ENCODE measurements around the gene SAXO1. TPM values are rescaled to one million over a fixed set of nuclear protein-coding genes. Genes with fewer than 3 reads are reported as not detected.
A peak's percentile ranks its signal among the peaks of the same experiment; 100 is the strongest.

The SAXO1 gene
- total RNA-seq, 1 donor from 2014 or later, result not detected

Small RNAs within 50 kb of the gene (small RNA-seq; reads per million reads assigned to genes)
- gene RNU6-264P (not detected), gene SCARNA8 (8.7 reads per million, percentile 92 among the genes with 10 or more reads in this experiment)

Other genes starting within 250 kb of the SAXO1 start
- 56.1 TPM for gene RRAGA, start 16.2 kb upstream of the SAXO1 start, total RNA-seq
- gene HAUS6, start 69.7 kb upstream of the SAXO1 start, total RNA-seq, result 32.8 TPM
- gene PLIN2, start 94.3 kb upstream of the SAXO1 start, total RNA-seq, result 17.2 TPM
- 118 TPM for gene DENND4C, start 197.5 kb upstream of the SAXO1 start, total RNA-seq

Data from occipital lobe (tissue), 2 donors.